NCI-H146 (cell line): Measurements from ENCODE around the gene RALGPS1.

ENCODE experiments used
- DNase-seq: peaks from one replicate; lab custom pipeline; 2025; lab: John Stamatoyannopoulos, UW

RALGPS1 gene

GRCh38 chr9:127209220-127209619 lies 294.6 kb downstream of the RALGPS1 start:
- DNase-seq, result no peak

- no peak for DNase-seq
These were observed 295.5 kb downstream of the RALGPS1 start for GRCh38 chr9:127209948-127210640.

- no peak for DNase-seq
These were observed 296.5 kb downstream of the RALGPS1 start for GRCh38 chr9:127210851-127211730.

- no peak for DNase-seq
These were observed 297.4 kb downstream of the RALGPS1 start for GRCh38 chr9:127211983-127212382.

GRCh38 chr9:127212453-127212852 lies 297.9 kb downstream of the RALGPS1 start:
- DNase-seq, result no peak

GRCh38 chr9:127213859-127214258 lies 299.3 kb downstream of the RALGPS1 start:
- no peak for DNase-seq

- peak; percentile 54 for DNase-seq
These were observed 300.1 kb downstream of the RALGPS1 start for GRCh38 chr9:127214421-127215267.

- DNase-seq, result no peak
These were observed 301.0 kb downstream of the RALGPS1 start for GRCh38 chr9:127215268-127216209.

GRCh38 chr9:127216210-127216887 lies 301.8 kb downstream of the RALGPS1 start:
- no peak for DNase-seq

- DNase-seq, result no peak
These were observed 302.3 kb downstream of the RALGPS1 start for GRCh38 chr9:127216888-127217217.

GRCh38 chr9:127218818-127219217 lies 304.2 kb downstream of the RALGPS1 start:
- no peak for DNase-seq

GRCh38 chr9:127219520-127219919 lies 304.9 kb downstream of the RALGPS1 start:
- DNase-seq, result no peak

GRCh38 chr9:127221695-127222094 lies 307.1 kb downstream of the RALGPS1 start:
- no peak for DNase-seq

- DNase-seq, result no peak
These were observed 308.0 kb downstream of the RALGPS1 start for GRCh38 chr9:127222388-127223095.

- no peak for DNase-seq
These were observed 308.7 kb downstream of the RALGPS1 start for GRCh38 chr9:127223266-127223665.

GRCh38 chr9:127223810-127224177 lies 309.2 kb downstream of the RALGPS1 start:
- no peak for DNase-seq

- peak; percentile 89 for DNase-seq
These were observed 309.7 kb downstream of the RALGPS1 start for GRCh38 chr9:127224178-127224882.

GRCh38 chr9:127224883-127225739 lies 310.5 kb downstream of the RALGPS1 start:
- peak; percentile 90 for DNase-seq
